Nephron progenitor cell (in vitro differentiated cells): ENCODE measurements around the gene PPP1CA.

ENCODE experiments used
- DNase-seq: peaks from one replicate; pipeline ENCODE4 v3.0.0; 2021
- H3K27ac Mint-ChIP-seq: 2 replicates; pipeline ENCODE4 v1.8.0; 2021; ENCODE audit warnings: mild to moderate bottlenecking, moderate library complexity, mixed read lengths
- H3K27me3 Mint-ChIP-seq: 2 replicates; pipeline ENCODE4 v1.8.0; 2021; ENCODE audit warnings: mild to moderate bottlenecking, low read depth, mixed read lengths; ENCODE audit not compliant: poor library complexity
- H3K36me3 Mint-ChIP-seq: 2 replicates; pipeline ENCODE4 v1.8.0; 2021; ENCODE audit warnings: low read depth, mixed read lengths
- H3K4me1 Mint-ChIP-seq: 2 replicates; pipeline ENCODE4 v1.8.0; 2021; ENCODE audit warnings: mixed read lengths
- H3K4me3 Mint-ChIP-seq: 2 replicates; pipeline ENCODE4 v1.8.0; 2021; ENCODE audit warnings: mild to moderate bottlenecking, moderate library complexity, mixed read lengths
- H3K9me3 Mint-ChIP-seq: 2 replicates; pipeline ENCODE4 v1.8.0; 2021; ENCODE audit warnings: mild to moderate bottlenecking, moderate library complexity, mixed read lengths
- TF ChIP-seq, protein P1 (sequence below): fragments of 200-600 bp; sonication (generic); IDR thresholded peaks from 2 replicates; pipeline ENCODE4 v1.5.0; 2021; ENCODE audit warnings: antibody characterized with exemption

The PPP1CA gene

DNA sequence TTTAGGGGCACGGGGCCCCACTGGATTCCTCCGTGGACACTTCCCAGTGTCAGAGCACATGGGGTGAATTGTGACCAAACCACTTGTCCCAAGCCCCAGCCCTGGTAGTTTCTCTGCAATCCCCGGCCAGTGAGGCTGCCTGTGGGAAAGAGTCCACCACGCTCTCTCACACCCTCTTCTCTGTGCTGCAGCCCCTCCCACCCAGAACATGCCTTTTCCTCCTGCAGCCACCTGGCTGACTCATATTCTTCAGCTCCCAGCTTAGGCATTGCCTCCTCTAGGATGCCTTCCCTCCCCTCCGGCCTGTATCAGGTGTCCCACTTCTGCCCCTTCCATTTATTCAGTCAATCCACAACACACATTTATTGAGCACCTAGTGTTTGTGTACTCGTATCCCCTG lies 21.2 kb upstream of the PPP1CA start:
- Mint-ChIP-seq H3K4me1 (peaks cover 19% of the 10 kb centered on the region), H3K4me3 (no peak overlapping the region), H3K27me3 (peaks cover 15% of the 10 kb centered on the region), H3K27ac (no peak overlapping the region), H3K36me3 (no peaks in the 10 kb centered on the region), H3K9me3 (no peaks in the 10 kb centered on the region)
- DNase-seq: no peak
- TF ChIP-seq, protein P1, sequence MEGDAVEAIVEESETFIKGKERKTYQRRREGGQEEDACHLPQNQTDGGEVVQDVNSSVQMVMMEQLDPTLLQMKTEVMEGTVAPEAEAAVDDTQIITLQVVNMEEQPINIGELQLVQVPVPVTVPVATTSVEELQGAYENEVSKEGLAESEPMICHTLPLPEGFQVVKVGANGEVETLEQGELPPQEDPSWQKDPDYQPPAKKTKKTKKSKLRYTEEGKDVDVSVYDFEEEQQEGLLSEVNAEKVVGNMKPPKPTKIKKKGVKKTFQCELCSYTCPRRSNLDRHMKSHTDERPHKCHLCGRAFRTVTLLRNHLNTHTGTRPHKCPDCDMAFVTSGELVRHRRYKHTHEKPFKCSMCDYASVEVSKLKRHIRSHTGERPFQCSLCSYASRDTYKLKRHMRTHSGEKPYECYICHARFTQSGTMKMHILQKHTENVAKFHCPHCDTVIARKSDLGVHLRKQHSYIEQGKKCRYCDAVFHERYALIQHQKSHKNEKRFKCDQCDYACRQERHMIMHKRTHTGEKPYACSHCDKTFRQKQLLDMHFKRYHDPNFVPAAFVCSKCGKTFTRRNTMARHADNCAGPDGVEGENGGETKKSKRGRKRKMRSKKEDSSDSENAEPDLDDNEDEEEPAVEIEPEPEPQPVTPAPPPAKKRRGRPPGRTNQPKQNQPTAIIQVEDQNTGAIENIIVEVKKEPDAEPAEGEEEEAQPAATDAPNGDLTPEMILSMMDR: no peak

DNA sequence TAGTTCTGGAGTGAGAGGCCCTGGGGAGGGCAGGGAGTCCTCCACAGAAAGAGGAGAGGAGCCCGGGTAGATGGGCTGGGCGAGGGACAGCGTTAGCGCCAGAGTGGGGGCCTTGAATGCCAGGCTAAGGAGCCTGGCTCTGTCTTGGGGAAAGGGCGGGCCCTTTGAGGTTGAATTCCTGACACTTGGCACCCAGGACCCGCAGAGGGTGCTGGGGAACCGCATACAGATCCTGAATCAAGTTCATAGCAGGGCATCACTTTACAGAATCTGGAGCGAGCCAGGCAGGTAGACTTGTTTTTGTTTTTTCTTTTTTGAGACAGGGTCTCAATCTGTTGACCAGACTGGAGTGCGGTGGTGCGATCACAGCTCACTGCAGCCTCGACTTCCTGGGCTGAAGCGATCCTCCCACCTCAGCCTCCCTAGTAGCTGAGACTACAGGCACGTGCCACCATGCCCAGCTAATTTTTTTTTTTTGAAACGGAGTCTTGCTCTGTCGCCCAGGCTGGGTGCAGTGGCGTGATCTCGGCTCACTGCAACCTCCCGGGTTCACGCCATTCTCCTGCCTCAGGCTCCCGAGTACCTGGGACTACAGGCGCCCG lies 19.9 kb upstream of the PPP1CA start:
- peaks cover 19% of the 10 kb centered on the region for H3K4me1 Mint-ChIP-seq
- no peaks in the 10 kb centered on the region for H3K9me3 Mint-ChIP-seq
- H3K27me3 Mint-ChIP-seq: peaks cover 23% of the 10 kb centered on the region
- no peaks in the 10 kb centered on the region for H3K36me3 Mint-ChIP-seq
- peak overlapping the region; percentile 67 for H3K4me3 Mint-ChIP-seq
- H3K27ac Mint-ChIP-seq: no peak overlapping the region
- DNase-seq: no peak
- TF ChIP-seq, protein P1: no peak

DNA sequence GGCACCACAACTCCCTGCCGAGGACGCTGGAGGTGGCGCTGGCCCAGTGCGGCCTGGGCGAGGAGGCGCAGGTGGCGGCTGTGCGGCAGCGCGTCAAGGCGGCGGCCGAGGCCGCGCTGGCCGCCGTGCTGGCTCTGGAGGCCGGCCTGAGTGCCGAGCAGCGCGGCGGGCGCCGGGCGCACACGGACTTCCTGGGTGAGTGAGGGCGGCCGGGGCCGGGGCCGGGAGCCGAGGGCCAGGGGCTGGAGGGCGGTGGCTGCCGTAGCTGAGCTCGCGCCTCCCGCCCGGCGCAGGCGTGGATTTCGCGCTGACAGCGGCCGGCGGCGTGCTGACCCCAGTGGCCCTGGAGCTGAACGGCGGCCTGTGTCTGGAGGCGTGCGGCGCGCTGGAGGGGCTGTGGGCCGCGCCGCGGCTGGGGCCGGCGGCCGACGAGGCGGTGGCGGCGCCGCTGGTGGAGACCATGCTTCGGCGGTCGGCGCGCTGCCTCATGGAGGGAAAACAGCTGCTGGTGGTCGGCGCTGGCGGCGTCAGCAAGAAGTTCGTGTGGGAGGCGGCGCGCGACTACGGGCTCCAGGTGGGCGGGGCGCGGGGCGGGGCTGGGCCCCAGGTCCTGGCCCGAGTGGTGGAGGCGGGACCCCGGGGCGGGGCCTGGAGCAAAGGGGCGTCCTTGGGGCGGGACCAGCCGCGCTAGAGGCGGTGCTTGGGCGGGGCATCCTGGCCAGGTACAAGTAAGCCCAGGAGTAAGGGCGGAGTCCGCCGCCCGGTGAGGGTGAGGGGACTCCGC lies 19.2 kb upstream of the PPP1CA start:
- Mint-ChIP-seq H3K4me3 (peak overlapping the region; percentile 67), H3K27ac (no peak overlapping the region), H3K27me3 (peaks cover 29% of the 10 kb centered on the region), H3K9me3 (no peaks in the 10 kb centered on the region), H3K36me3 (no peaks in the 10 kb centered on the region), H3K4me1 (peaks cover 25% of the 10 kb centered on the region)
- TF ChIP-seq, protein P1: no peak
- DNase-seq: peak; percentile 99

DNA sequence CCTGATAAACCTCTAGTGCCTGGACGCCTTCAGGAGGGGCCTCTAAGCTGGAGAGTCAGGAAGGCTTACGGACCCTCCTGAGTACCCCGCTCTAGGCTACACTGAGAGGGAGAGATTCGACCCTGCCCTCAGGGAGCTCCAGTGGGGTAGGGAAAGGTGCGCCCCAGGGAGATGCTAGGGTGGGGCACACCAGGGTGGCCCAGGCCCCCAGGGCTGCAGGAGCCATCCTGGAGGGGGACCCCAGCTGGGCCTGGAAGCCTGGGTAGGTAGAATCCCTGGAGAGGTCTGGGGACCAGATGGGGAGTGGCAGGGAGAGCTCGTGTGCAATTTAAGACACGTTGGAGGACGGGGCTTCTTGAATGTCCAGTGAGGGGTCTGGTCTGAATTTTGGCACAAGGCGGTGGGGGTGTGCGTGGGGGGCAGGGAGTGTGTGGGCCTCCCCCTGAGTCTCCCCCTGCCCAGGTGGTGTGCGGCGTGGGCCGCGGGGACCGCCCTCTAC lies 18.5 kb upstream of the PPP1CA start:
- Mint-ChIP-seq H3K36me3 (no peaks in the 10 kb centered on the region), H3K4me1 (peaks cover 25% of the 10 kb centered on the region), H3K4me3 (peak overlapping the region; percentile 78), H3K27me3 (peaks cover 29% of the 10 kb centered on the region), H3K27ac (no peak overlapping the region), H3K9me3 (no peaks in the 10 kb centered on the region)
- TF ChIP-seq, protein P1: no peak
- no peak for DNase-seq

DNA sequence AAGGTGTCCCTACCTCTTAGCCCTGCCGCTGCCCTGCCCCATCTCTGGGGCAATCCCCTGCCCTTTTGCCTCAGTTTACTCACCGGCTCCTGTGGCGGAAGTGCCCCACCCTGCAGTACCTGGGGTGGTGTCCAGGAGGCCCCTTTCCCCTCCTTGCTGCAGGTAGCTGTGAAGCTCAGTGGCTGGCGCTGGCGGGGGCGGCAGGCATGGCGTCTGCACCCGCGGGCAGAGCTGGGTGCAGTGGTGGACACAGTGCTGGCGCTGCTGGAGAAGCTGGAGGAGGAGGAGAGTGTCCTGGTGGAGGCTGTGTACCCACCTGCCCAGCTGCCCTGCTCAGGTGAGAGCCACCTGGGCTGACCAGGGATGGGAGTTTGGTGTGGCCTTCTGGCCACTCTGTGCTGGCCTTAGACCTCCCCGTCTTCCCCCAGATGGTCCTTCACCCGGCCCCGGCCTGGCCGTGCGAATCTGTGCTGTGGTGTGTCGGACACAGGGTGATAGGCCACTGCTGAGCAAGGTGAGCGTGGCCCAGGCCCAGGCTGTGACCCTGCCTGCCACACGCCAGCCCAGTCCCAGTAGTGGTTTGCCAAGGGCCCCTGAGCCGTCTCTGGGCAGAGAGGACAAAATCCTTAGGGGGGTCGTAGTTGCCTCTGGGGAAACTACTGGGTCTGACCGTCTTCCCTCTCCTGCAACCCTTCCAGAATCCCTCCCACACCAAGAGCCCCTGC lies 17.8 kb upstream of the PPP1CA start:
- Mint-ChIP-seq H3K36me3 (no peaks in the 10 kb centered on the region), H3K4me3 (peak overlapping the region; percentile 78)

More for the DNA sequence above, 17.8 kb upstream of the PPP1CA start:
- Mint-ChIP-seq H3K27me3 (peaks cover 36% of the 10 kb centered on the region), H3K4me1 (peaks cover 25% of the 10 kb centered on the region), H3K9me3 (no peaks in the 10 kb centered on the region), H3K27ac (no peak overlapping the region)
- DNase-seq: no peak
- TF ChIP-seq, protein P1: no peak
